Measurements from ENCODE around the gene PRSS50. TPM values are rescaled to one million over a fixed set of nuclear protein-coding genes. Genes with fewer than 3 reads are reported as not detected.

The PRSS50 gene
- total RNA-seq, 5 donors from 2014 or later (not counting 1 experiment from before 2014, with no cell fraction given): not detected

DNA sequence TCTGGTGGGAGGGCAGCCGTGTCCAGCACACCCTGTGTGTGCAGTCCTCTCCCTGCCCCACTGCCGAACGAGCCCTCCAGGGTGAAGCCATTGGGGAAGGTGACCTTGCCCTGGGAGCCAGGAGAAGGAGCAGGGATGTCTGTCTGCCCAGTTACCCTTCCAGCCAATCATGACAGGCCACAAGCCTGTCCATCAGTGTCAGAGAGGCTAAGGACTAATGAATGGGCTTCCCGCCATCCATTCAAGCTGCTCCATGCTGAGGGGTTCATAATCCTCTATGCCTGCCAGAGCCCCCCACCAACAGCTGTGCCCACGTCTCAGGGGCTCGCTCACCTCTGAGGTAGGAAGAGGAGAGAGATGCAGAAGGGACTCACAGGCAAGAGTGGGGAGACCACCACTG lies 39.4 kb downstream of the PRSS50 start:
- Mint-ChIP-seq H3K4me1 (no peaks in the 10 kb centered on the region), H3K36me3 (peaks cover 33% of the 10 kb centered on the region), H3K27me3 (no peaks in the 10 kb centered on the region), H3K4me3 (no peak overlapping the region), H3K9me3 (peaks cover 0 to 3% (median 0%) of the 10 kb centered on the region in 3 donors), H3K27ac (no peak overlapping the region)
- ChIA-PET CTCF (no interaction called here), POLR2A (interaction anchor here in 1 of 2 donors (0.6 kb wide), 1 partner anchor 1774 kb away, joined by 3 read pairs; no protein-coding TSS in a partner anchor)
- no peak for ATAC-seq (replicated peaks in 1 of 4)
- no peak for DNase-seq
- H3K4me3 ChIP-seq (ENCODE audit: control insufficient read depth in 1 of 2, extremely low read depth in 1 of 2, low read length in 1 of 2): no peak overlapping the region
- 75% methylated on average over 2 of the region's 6 CpGs for WGBS (ENCODE audit: insufficient coverage)
- no peaks in the 10 kb centered on the region for H3K4me1 ChIP-seq (ENCODE audit: control insufficient read depth in 1 of 2, extremely low read depth in 1 of 2, insufficient read depth in 2 of 2, low read length in 2 of 2)
- H3K27ac ChIP-seq (ENCODE audit: low read length): no peak overlapping the region
- no peaks in the 10 kb centered on the region for H3K9me3 ChIP-seq
- peaks cover 0 to 5% of the 10 kb centered on the region in 2 experiments for H3K27me3 ChIP-seq (replicated peaks in 1 of 2; ENCODE audit: control insufficient read depth in 2 of 2, extremely low read depth in 1 of 2, insufficient read depth in 2 of 2, low read length in 1 of 2)
- H3K36me3 ChIP-seq (ENCODE audit: control insufficient read depth in 2 of 2, extremely low read depth in 1 of 2, insufficient read depth in 1 of 2, low read length in 1 of 2): peaks cover 5 to 24% of the 10 kb centered on the region in 2 donors

DNA sequence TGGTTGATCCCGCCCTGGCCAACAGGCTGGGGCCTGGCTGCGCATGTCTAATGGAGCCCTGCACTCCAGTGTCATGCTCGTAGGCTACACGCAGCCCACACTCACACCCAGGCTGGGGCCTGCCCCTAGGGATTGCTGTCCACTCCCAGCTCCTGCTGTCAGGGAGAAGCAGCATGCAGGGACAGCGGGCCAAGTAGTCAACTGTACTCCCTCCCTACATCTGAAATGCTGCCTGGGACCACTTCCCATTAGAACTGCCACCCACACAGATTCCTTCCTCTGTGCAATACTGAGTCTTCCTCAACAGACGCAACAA lies 40.3 kb downstream of the PRSS50 start:
- Mint-ChIP-seq H3K4me1 (no peaks in the 10 kb centered on the region), H3K9me3 (peaks cover 0 to 3% (median 0%) of the 10 kb centered on the region in 3 donors), H3K27ac (no peak overlapping the region), H3K27me3 (no peaks in the 10 kb centered on the region), H3K36me3 (peaks cover 31% of the 10 kb centered on the region), H3K4me3 (no peak overlapping the region)
- Histone ChIP-seq H3K27ac (ENCODE audit: low read length) (no peak overlapping the region), H3K4me3 (ENCODE audit: control insufficient read depth in 1 of 2, extremely low read depth in 1 of 2, low read length in 1 of 2) (no peak overlapping the region), H3K9me3 (no peaks in the 10 kb centered on the region), H3K4me1 (ENCODE audit: control insufficient read depth in 1 of 2, extremely low read depth in 1 of 2, insufficient read depth in 2 of 2, low read length in 2 of 2) (no peaks in the 10 kb centered on the region), H3K36me3 (ENCODE audit: control insufficient read depth in 2 of 2, extremely low read depth in 1 of 2, insufficient read depth in 1 of 2, low read length in 1 of 2) (peaks cover 0 to 24% of the 10 kb centered on the region in 2 donors), H3K27me3 (replicated peaks in 1 of 2; ENCODE audit: control insufficient read depth in 2 of 2, extremely low read depth in 1 of 2, insufficient read depth in 2 of 2, low read length in 1 of 2) (peaks cover 0 to 5% of the 10 kb centered on the region in 2 experiments)
- WGBS (ENCODE audit: insufficient coverage): 84% methylated on average over 5 of the region's 6 CpGs
- ATAC-seq (replicated peaks in 1 of 4): no peak
- ChIA-PET CTCF (no interaction called here), POLR2A (no interaction called here)
- no peak for DNase-seq

DNA sequence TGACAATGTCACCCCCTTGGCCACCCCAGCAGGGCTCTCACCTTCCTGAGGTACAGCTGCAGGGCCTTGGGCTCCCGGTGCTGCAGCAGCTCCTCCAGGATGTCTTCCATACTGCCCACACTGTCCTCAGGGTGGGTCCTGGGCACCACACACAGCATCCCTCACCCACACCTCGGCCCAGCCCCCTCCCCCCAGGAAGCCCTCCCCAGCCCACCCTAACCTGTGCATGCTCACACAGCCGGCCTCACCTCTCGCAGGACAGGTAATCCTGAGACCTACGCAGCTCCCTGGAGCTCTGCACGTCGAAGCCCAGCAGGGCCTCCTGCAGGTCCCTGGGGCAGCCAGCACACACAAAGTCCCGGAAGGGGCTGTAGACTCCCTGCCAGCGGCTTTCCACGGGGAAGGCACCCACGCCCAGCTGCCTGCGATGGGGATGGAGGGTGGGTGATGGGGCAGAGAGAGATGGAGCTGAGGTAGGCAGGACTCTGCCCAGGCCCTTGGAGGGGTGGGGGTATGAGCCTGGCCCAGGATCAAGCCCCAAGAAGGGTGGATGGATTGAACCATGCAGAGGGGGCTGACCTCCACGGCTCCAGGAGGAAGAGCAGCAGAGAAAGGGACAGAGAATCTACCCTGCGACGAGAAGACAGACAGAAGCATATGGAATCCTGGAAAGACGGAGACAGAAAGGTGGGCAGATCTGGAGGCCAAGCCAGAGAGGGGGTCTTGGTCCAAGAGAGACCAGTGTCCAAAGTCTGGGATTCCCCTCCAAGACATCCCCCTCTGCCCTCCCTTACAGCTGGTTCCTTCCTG lies 40.9 kb downstream of the PRSS50 start:
- H3K36me3 ChIP-seq (ENCODE audit: control insufficient read depth in 2 of 2, extremely low read depth in 1 of 2, insufficient read depth in 1 of 2, low read length in 1 of 2): peaks cover 0 to 24% of the 10 kb centered on the region in 2 donors
- ChIA-PET CTCF (no interaction called here), POLR2A (no interaction called here)
- H3K27ac ChIP-seq (ENCODE audit: low read length): no peak overlapping the region
- no peaks in the 10 kb centered on the region for H3K4me1 ChIP-seq (ENCODE audit: control insufficient read depth in 1 of 2, extremely low read depth in 1 of 2, insufficient read depth in 2 of 2, low read length in 2 of 2)
- H3K27ac Mint-ChIP-seq: no peak overlapping the region
- no peak for ATAC-seq (replicated peaks in 1 of 4)
- no peaks in the 10 kb centered on the region for H3K27me3 Mint-ChIP-seq
- peaks cover 0 to 3% (median 0%) of the 10 kb centered on the region in 3 donors for H3K9me3 Mint-ChIP-seq
- no peak overlapping the region for H3K4me3 ChIP-seq (ENCODE audit: control insufficient read depth in 1 of 2, extremely low read depth in 1 of 2, low read length in 1 of 2)
- H3K4me1 Mint-ChIP-seq: no peaks in the 10 kb centered on the region
- 77% methylated on average over 11 of the region's 16 CpGs for whole genome bisulfite sequencing (ENCODE audit: insufficient coverage)
- H3K9me3 ChIP-seq: no peaks in the 10 kb centered on the region
- H3K27me3 ChIP-seq (replicated peaks in 1 of 2; ENCODE audit: control insufficient read depth in 2 of 2, extremely low read depth in 1 of 2, insufficient read depth in 2 of 2, low read length in 1 of 2): peaks cover 0 to 5% of the 10 kb centered on the region in 2 experiments
- DNase-seq: no peak
- peaks cover 29% of the 10 kb centered on the region for H3K36me3 Mint-ChIP-seq
- no peak overlapping the region for H3K4me3 Mint-ChIP-seq

DNA sequence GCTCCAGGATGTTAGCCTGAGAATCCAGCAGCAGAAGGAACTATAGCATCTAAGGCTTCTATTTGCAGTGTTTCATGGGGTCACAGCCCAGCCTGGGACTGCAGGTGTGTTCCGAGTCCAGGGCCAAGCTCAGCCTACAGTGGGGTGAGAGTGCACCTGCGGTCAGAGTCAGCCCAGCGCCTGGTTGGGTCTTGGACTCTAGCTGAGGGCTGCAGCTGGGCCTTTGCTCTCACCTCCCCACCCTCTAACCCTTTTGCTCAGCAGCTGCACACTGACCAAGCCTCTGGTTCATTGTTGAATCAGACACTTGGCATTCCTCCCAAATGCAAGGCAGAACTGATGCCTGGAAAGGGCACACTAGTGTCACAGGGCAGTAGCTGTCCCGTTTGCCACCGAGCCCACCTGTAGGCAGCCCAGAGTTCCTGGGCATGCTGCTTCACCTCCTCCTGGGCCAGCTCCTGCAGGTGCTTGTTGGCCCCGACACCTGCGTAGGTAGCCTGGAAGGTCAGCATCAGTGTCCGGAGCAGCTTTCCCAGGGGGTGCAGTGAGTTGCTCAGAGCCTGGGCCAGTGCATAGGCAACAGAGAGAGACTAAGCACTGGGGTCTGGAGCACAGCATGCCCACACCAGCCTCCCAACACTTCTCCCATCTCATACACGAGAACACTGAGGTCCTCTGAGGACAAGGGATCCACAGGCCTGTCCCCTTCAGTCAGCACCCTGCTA lies 41.7 kb downstream of the PRSS50 start:
- Mint-ChIP-seq H3K4me3 (no peak overlapping the region), H3K4me1 (no peaks in the 10 kb centered on the region), H3K9me3 (peaks cover 0 to 3% (median 0%) of the 10 kb centered on the region in 3 donors), H3K27me3 (no peaks in the 10 kb centered on the region), H3K36me3 (peaks cover 29% of the 10 kb centered on the region), H3K27ac (no peak overlapping the region)
- peaks cover 0 to 24% of the 10 kb centered on the region in 2 donors for H3K36me3 ChIP-seq (ENCODE audit: control insufficient read depth in 2 of 2, extremely low read depth in 1 of 2, insufficient read depth in 1 of 2, low read length in 1 of 2)
- DNase-seq (no peak), ATAC-seq (replicated peaks in 1 of 4) (no peak)
- no peaks in the 10 kb centered on the region for H3K4me1 ChIP-seq (ENCODE audit: control insufficient read depth in 1 of 2, extremely low read depth in 1 of 2, insufficient read depth in 2 of 2, low read length in 2 of 2)
- H3K27me3 ChIP-seq (replicated peaks in 1 of 2; ENCODE audit: control insufficient read depth in 2 of 2, extremely low read depth in 1 of 2, insufficient read depth in 2 of 2, low read length in 1 of 2): peaks cover 0 to 5% of the 10 kb centered on the region in 2 experiments
- no peak overlapping the region for H3K27ac ChIP-seq (ENCODE audit: low read length)
- ChIA-PET CTCF (no interaction called here), POLR2A (no interaction called here)
- 76% methylated on average over 9 of the region's 9 CpGs for WGBS (ENCODE audit: insufficient coverage)
- H3K9me3 ChIP-seq: no peaks in the 10 kb centered on the region
- no peak overlapping the region for H3K4me3 ChIP-seq (ENCODE audit: control insufficient read depth in 1 of 2, extremely low read depth in 1 of 2, low read length in 1 of 2)

GRCh38 chr3:46675426-46675825 lies 42.2 kb downstream of the PRSS50 start:
- H3K4me3 Mint-ChIP-seq: no peak overlapping the region
- ATAC-seq (replicated peaks in 1 of 4) (no peak), DNase-seq (no peak)
- WGBS (ENCODE audit: insufficient coverage): 81% methylated on average over 3 of the region's 6 CpGs
- H3K27ac Mint-ChIP-seq: no peak overlapping the region
- Histone ChIP-seq H3K4me1 (ENCODE audit: control insufficient read depth in 1 of 2, extremely low read depth in 1 of 2, insufficient read depth in 2 of 2, low read length in 2 of 2) (no peaks in the 10 kb centered on the region), H3K9me3 (no peaks in the 10 kb centered on the region), H3K27me3 (replicated peaks in 1 of 2; ENCODE audit: control insufficient read depth in 2 of 2, extremely low read depth in 1 of 2, insufficient read depth in 2 of 2, low read length in 1 of 2) (peaks cover 0 to 5% of the 10 kb centered on the region in 2 experiments), H3K27ac (ENCODE audit: low read length) (no peak overlapping the region), H3K4me3 (ENCODE audit: control insufficient read depth in 1 of 2, extremely low read depth in 1 of 2, low read length in 1 of 2) (no peak overlapping the region), H3K36me3 (ENCODE audit: control insufficient read depth in 2 of 2, extremely low read depth in 1 of 2, insufficient read depth in 1 of 2, low read length in 1 of 2) (peaks cover 0 to 19% of the 10 kb centered on the region in 2 donors)
- POLR2A ChIA-PET: no interaction called here
- peaks cover 0 to 3% (median 0%) of the 10 kb centered on the region in 3 donors for H3K9me3 Mint-ChIP-seq
- no peaks in the 10 kb centered on the region for H3K27me3 Mint-ChIP-seq
- no peaks in the 10 kb centered on the region for H3K4me1 Mint-ChIP-seq
- CTCF ChIA-PET: no interaction called here
- H3K36me3 Mint-ChIP-seq: peaks cover 26% of the 10 kb centered on the region

GRCh38 chr3:46674031-46674845 lies 43.4 kb downstream of the PRSS50 start:
- H3K4me3 ChIP-seq (ENCODE audit: control insufficient read depth in 1 of 2, extremely low read depth in 1 of 2, low read length in 1 of 2): no peak overlapping the region
- Mint-ChIP-seq H3K27ac (no peak overlapping the region), H3K4me3 (no peak overlapping the region), H3K9me3 (peaks cover 0 to 3% (median 0%) of the 10 kb centered on the region in 3 donors), H3K4me1 (no peaks in the 10 kb centered on the region), H3K36me3 (peaks cover 21% of the 10 kb centered on the region), H3K27me3 (no peaks in the 10 kb centered on the region)
- H3K4me1 ChIP-seq (ENCODE audit: control insufficient read depth in 1 of 2, extremely low read depth in 1 of 2, insufficient read depth in 2 of 2, low read length in 2 of 2): no peaks in the 10 kb centered on the region
- peaks cover 0 to 15% of the 10 kb centered on the region in 2 donors for H3K36me3 ChIP-seq (ENCODE audit: control insufficient read depth in 2 of 2, extremely low read depth in 1 of 2, insufficient read depth in 1 of 2, low read length in 1 of 2)
- ATAC-seq (replicated peaks in 1 of 4) (no peak), DNase-seq (no peak)
- H3K27me3 ChIP-seq (replicated peaks in 1 of 2; ENCODE audit: control insufficient read depth in 2 of 2, extremely low read depth in 1 of 2, insufficient read depth in 2 of 2, low read length in 1 of 2): peaks cover 0 to 5% of the 10 kb centered on the region in 2 experiments
- ChIA-PET CTCF (no interaction called here), POLR2A (no interaction called here)
- 88% methylated on average over 8 of the region's 12 CpGs for WGBS (ENCODE audit: insufficient coverage)
- no peaks in the 10 kb centered on the region for H3K9me3 ChIP-seq
- no peak overlapping the region for H3K27ac ChIP-seq (ENCODE audit: low read length)
